Stimulated activated CD4-positive, alpha-beta T cell treated with anti-CD3 and anti-CD28 coated beads, Interleukin-4, amount 100 ng/mL, for 4 hours (primary cell): ENCODE results near the gene COL6A3.
"Not testable (repeated sequence)": the region's sequence is repeated elsewhere in the genome, so short reads cannot be mapped to it uniquely, and the experiment has no call there.

ENCODE experiments used
- DNase-seq, 2 experiments: peaks; one replicate each; pipeline ENCODE4 v3.0.0-alpha.2; 2020

Gene COL6A3

GRCh38 chr2:237315170-237315828 lies 98.7 kb downstream of the COL6A3 start:
- DNase-seq, result no peak

- DNase-seq, result no peak
Measured at GRCh38 chr2:237314681-237315080, 99.3 kb downstream of the COL6A3 start.

- DNase-seq, result no peak
Measured at GRCh38 chr2:237314198-237314597, 99.8 kb downstream of the COL6A3 start.

- no peak for DNase-seq
Measured at GRCh38 chr2:237312021-237312755, 101.8 kb downstream of the COL6A3 start.

- no peak for DNase-seq
Measured at GRCh38 chr2:237310515-237311114, 103.3 kb downstream of the COL6A3 start.

GRCh38 chr2:237309416-237309815 lies 104.5 kb downstream of the COL6A3 start:
- no peak for DNase-seq

GRCh38 chr2:237309011-237309410 lies 105.0 kb downstream of the COL6A3 start:
- DNase-seq, result no peak

- no peak for DNase-seq
Measured at GRCh38 chr2:237307474-237307873, 106.5 kb downstream of the COL6A3 start.

- DNase-seq, result no peak
Measured at GRCh38 chr2:237306787-237307170, 107.2 kb downstream of the COL6A3 start.

GRCh38 chr2:237306083-237306786 lies 107.7 kb downstream of the COL6A3 start:
- no peak for DNase-seq

- no peak for DNase-seq
Measured at GRCh38 chr2:237305579-237305978, 108.4 kb downstream of the COL6A3 start.

GRCh38 chr2:237304763-237305514 lies 109.0 kb downstream of the COL6A3 start:
- no peak for DNase-seq

GRCh38 chr2:237303244-237303643 lies 110.7 kb downstream of the COL6A3 start:
- DNase-seq, result not testable (repeated sequence)

GRCh38 chr2:237301595-237301994 lies 112.4 kb downstream of the COL6A3 start:
- DNase-seq, result no peak

- no peak for DNase-seq
Measured at GRCh38 chr2:237300739-237301138, 113.2 kb downstream of the COL6A3 start.

GRCh38 chr2:237299906-237300305 lies 114.1 kb downstream of the COL6A3 start:
- DNase-seq, result no peak

GRCh38 chr2:237298151-237299118 lies 115.5 kb downstream of the COL6A3 start:
- DNase-seq, result no peak

GRCh38 chr2:237297421-237298150 lies 116.4 kb downstream of the COL6A3 start:
- DNase-seq, result no peak

- no peak for DNase-seq
Measured at GRCh38 chr2:237296756-237297155, 117.2 kb downstream of the COL6A3 start.

- no peak for DNase-seq
Measured at GRCh38 chr2:237295889-237296480, 118.0 kb downstream of the COL6A3 start.
